Fibroblast of lung (primary cell): ENCODE data around the gene BIRC5. TPM values are rescaled to one million over a fixed set of nuclear protein-coding genes. Genes with fewer than 3 reads are reported as not detected.

Experiments used
- DNase-seq, 2 donors: peaks; one replicate each; pipeline versions ENCODE4 v3.0.0 to v3.0.0-alpha.2; 2010; ENCODE audit warnings: low read depth in 2 of 2
- H2AFZ ChIP-seq: 2 replicates; pipeline ENCODE4 v1.5.1; 2012; ENCODE audit warnings: low read length, control low read depth, inconsistent platforms
- H3K27ac ChIP-seq: 2 replicates; pipeline ENCODE4 v1.5.1; 2011; ENCODE audit warnings: low read length, control low read depth; ENCODE audit not compliant: insufficient read depth
- H3K27me3 ChIP-seq: 2 replicates; pipeline ENCODE4 v1.5.1; 2011; ENCODE audit warnings: mild to moderate bottlenecking, low read length; ENCODE audit not compliant: control insufficient read depth, insufficient read depth
- H3K36me3 ChIP-seq: 2 replicates; pipeline ENCODE4 v1.5.1; 2011; ENCODE audit warnings: low read length; ENCODE audit not compliant: control insufficient read depth, insufficient read depth
- H3K4me1 ChIP-seq: 2 replicates; pipeline ENCODE4 v1.5.1; 2011; ENCODE audit warnings: low read length; ENCODE audit not compliant: control insufficient read depth, insufficient read depth; ENCODE audit errors: extremely low read depth
- H3K4me2 ChIP-seq: 2 replicates; pipeline ENCODE4 v1.5.1; 2011; ENCODE audit warnings: low read length, control low read depth; ENCODE audit not compliant: insufficient read depth; ENCODE audit errors: extremely low read depth
- H3K4me3 ChIP-seq, 4 experiments: fragments of 200-600 bp in 1 of 4; sonication (generic) in 1 of 4; replicated peaks in 1 of 4; 2 replicates each; pipeline ENCODE4 v1.5.1; 2011 to 2016; ENCODE audit warnings: low read length in 4 of 4, low read depth in 3 of 4, mild to moderate bottlenecking in 3 of 4, control low read depth in 2 of 4, inconsistent platforms in 1 of 4, mixed read lengths in 1 of 4; ENCODE audit not compliant: insufficient read depth in 1 of 4; ENCODE audit errors: control extremely low read depth in 1 of 4
- H3K79me2 ChIP-seq: 2 replicates; pipeline ENCODE4 v1.5.1; 2012; ENCODE audit warnings: mild to moderate bottlenecking, low read length, inconsistent platforms; ENCODE audit not compliant: control insufficient read depth, insufficient read depth
- H3K9ac ChIP-seq: 2 replicates; pipeline ENCODE4 v1.5.1; 2011; ENCODE audit warnings: mild to moderate bottlenecking, low read length, control low read depth; ENCODE audit not compliant: insufficient read depth
- H3K9me3 ChIP-seq: 2 replicates; pipeline ENCODE4 v1.5.1; 2012; ENCODE audit warnings: low read depth, low read length; ENCODE audit not compliant: control insufficient read depth, insufficient read depth
- H4K20me1 ChIP-seq: 2 replicates; pipeline ENCODE4 v1.5.1; 2011; ENCODE audit warnings: low read length; ENCODE audit not compliant: control insufficient read depth, insufficient read depth; ENCODE audit errors: extremely low read depth
- CTCF ChIP-seq, 2 donors: IDR thresholded peaks in 1 of 2; conservative IDR thresholded peaks in 1 of 2; 1 replicate in 1 of 2; 2 replicates in 1 of 2; pipeline ENCODE4 v1.5.1; 2011 to 2012; ENCODE audit warnings: low read length in 2 of 2, control low read depth in 1 of 2, inconsistent platforms in 1 of 2, low read depth in 1 of 2, mild to moderate bottlenecking in 1 of 2
- EZH2 ChIP-seq: IDR thresholded peaks from 2 replicates; pipeline ENCODE4 v1.5.1; 2012; ENCODE audit warnings: low read length, control low read depth, mild to moderate bottlenecking; ENCODE audit errors: missing control alignments
- polyA plus RNA-seq, 2 donors: library from polyadenylated mRNA; depleted of rRNA in 1 of 2; stranded (reverse) in 1 of 2; unstranded in 1 of 2; fragments of >200 nt; gene quantifications; 2 replicates each; pipeline ENCODE4 v1.2.1, GENCODE V29; 2011 to 2012; ENCODE audit warnings: missing spikeins in 1 of 2
- total RNA-seq: library from RNA; depleted of rRNA; stranded (reverse); fragments of >200 nt; gene quantifications from 2 replicates; pipeline ENCODE4 v1.2.1, GENCODE V29; 2014

BIRC5 gene
- total and polyA plus RNA-seq, 2 donors (not counting 1 experiment from before 2014, with no cell fraction given), result 11.1 to 28.6 TPM

GRCh38 chr17:78204387-78205123, 9.5 kb upstream of the BIRC5 start:
- Histone ChIP-seq H3K9ac (no peak overlapping the region), H4K20me1 (no peaks in the 10 kb centered on the region), H3K4me2 (no peak overlapping the region), H2AFZ (no peak overlapping the region), H3K27ac (no peak overlapping the region), H3K79me2 (no peaks in the 10 kb centered on the region), H3K9me3 (no peaks in the 10 kb centered on the region), H3K4me3 (no peak overlapping the region), H3K36me3 (no peaks in the 10 kb centered on the region), H3K27me3 (no peaks in the 10 kb centered on the region), H3K4me1 (no peaks in the 10 kb centered on the region)
- no peak for TF ChIP-seq CTCF (conservative IDR thresholded peaks at IDR 0.05 in 1 of 2, IDR thresholded peaks at IDR 0.05 in 1 of 2; ENCODE audit: low read depth in 1 of 2, low read length in 2 of 2)
- TF ChIP-seq EZH2, result no peak
- no peak for DNase-seq

DNA sequence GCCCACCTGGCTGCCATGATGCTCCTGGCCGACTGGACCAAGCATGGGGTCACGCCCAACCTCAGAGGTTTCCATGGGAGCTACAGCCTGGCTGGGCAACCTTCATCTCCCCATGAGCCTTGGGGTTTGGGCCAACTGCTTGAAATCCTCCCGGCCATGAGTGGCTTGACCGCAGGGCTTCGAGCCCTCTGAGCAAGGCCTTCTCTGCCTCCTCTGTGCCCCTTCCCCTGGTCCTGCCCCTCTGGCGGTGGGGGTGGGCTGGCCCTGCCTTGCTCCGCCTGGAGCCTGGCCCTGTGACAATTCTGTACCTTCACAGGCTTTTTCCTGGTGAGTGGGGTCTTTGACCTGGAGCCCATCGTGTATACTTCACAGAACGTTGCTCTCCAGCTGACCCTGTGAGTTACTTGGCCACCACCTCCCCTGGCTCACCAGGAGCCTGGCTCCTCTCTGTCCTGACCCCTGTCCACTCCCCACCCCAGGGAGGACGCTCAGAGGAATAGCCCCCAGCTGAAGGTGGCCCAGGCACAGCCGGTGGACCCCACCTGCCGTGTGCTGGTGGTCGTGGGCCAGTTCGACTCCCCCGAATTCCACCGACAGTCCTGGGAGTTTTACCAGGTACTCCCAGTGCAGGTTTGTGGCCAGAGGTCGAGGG, 8.8 kb upstream of the BIRC5 start:
- Histone ChIP-seq H3K36me3 (no peaks in the 10 kb centered on the region), H3K9ac (no peak overlapping the region), H3K79me2 (no peaks in the 10 kb centered on the region), H3K9me3 (no peaks in the 10 kb centered on the region), H3K4me2 (no peak overlapping the region), H2AFZ (no peak overlapping the region), H3K27ac (no peak overlapping the region), H3K27me3 (no peaks in the 10 kb centered on the region), H4K20me1 (no peaks in the 10 kb centered on the region), H3K4me1 (no peaks in the 10 kb centered on the region), H3K4me3 (no peak overlapping the region)
- TF ChIP-seq EZH2 (no peak), CTCF (conservative IDR thresholded peaks at IDR 0.05 in 1 of 2, IDR thresholded peaks at IDR 0.05 in 1 of 2; ENCODE audit: low read depth in 1 of 2, low read length in 2 of 2) (no peak)
- DNase-seq, result no peak

DNA sequence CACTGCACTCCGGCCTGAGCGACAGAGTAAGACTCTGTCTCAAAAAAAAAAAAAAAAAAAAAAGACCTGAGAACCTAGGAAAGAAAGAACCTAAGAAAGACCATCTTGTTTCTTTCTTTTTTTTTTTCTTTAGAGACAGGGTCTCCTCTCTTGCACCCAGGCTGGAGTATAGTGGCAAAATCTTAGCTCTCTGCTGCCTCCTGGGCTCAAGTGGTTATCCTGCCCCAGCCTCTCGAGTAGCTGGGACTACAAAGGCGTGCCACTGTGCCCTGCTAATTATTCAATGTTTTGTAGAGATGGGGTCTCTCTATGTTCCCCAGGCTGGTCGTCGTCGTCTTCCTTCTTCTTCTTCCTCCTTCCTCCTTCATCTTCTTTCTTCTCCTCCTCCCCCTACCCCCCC, 7.8 kb upstream of the BIRC5 start:
- no peak overlapping the region for H3K4me3 ChIP-seq
- H3K9me3 ChIP-seq, result no peaks in the 10 kb centered on the region
- no peaks in the 10 kb centered on the region for H3K27me3 ChIP-seq
- H2AFZ ChIP-seq, result no peak overlapping the region
- H4K20me1 ChIP-seq, result no peaks in the 10 kb centered on the region
- TF ChIP-seq CTCF (conservative IDR thresholded peaks at IDR 0.05 in 1 of 2, IDR thresholded peaks at IDR 0.05 in 1 of 2; ENCODE audit: low read depth in 1 of 2, low read length in 2 of 2) (no peak), EZH2 (no peak)
- H3K9ac ChIP-seq, result no peak overlapping the region
- H3K27ac ChIP-seq, result no peak overlapping the region
- H3K4me2 ChIP-seq, result no peak overlapping the region
- no peaks in the 10 kb centered on the region for H3K79me2 ChIP-seq
- no peaks in the 10 kb centered on the region for H3K4me1 ChIP-seq
- DNase-seq, result no peak
- no peaks in the 10 kb centered on the region for H3K36me3 ChIP-seq
